ENCODE results near the gene WDR91. TPM values are rescaled to one million over a fixed set of nuclear protein-coding genes. Genes with fewer than 3 reads are reported as not detected.

Gene WDR91
- total RNA-seq, 1 donor from 2014 or later, result 5.4 TPM

DNA sequence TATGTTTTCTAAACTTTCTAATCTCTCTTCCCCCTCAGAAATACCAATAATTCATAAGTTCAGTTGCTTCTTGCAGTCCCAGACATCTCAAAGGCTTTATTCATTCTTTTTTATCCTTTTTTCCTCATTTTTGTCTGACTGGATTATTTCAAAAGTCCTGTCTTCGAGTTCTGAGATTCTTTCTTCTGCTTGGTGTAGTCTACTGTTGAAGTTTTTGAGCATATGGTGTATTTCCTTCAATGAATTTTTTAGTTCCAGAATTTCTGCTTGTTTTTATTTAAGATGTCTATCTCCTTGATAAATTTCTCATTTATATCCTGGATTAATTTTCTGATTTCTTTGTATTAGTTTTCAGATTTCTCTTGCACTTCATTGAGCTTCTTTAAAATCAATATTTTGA is 55.0 kb downstream of the WDR91 start:
- Histone ChIP-seq H3K9me3 (replicated peaks) (peaks cover 39% of the 10 kb centered on the region), H3K27me3 (ENCODE audit: low read depth) (no peaks in the 10 kb centered on the region), H3K4me1 (peaks cover 67% of the 10 kb centered on the region), H3K36me3 (peaks cover 47% of the 10 kb centered on the region), H3K27ac (replicated peaks) (no peak overlapping the region), H3K4me3 (no peak overlapping the region)
- intact Hi-C loops (cut with micrococcal nuclease), result no loop called here
- TF ChIP-seq CTCF (IDR thresholded peaks at IDR 0.05; ENCODE audit: borderline replicate concordance), result no peak
- DNase-seq, result no peak

- H3K27ac ChIP-seq (replicated peaks), result no peak overlapping the region
- TF ChIP-seq CTCF (IDR thresholded peaks at IDR 0.05; ENCODE audit: borderline replicate concordance), result no peak
- peaks cover 39% of the 10 kb centered on the region for H3K9me3 ChIP-seq (replicated peaks)
- H3K4me1 ChIP-seq, result peaks cover 67% of the 10 kb centered on the region
- H3K36me3 ChIP-seq, result peaks cover 47% of the 10 kb centered on the region
- H3K27me3 ChIP-seq (ENCODE audit: low read depth), result no peaks in the 10 kb centered on the region
- DNase-seq, result no peak
- intact Hi-C loops (cut with micrococcal nuclease), result no loop called here
- H3K4me3 ChIP-seq, result no peak overlapping the region
Measured at GRCh38 chr7:135154734-135155133, 56.6 kb downstream of the WDR91 start.

- H3K36me3 ChIP-seq, result peaks cover 43% of the 10 kb centered on the region
- peaks cover 64% of the 10 kb centered on the region for H3K4me1 ChIP-seq
- H3K4me3 ChIP-seq, result no peak overlapping the region
- peaks cover 39% of the 10 kb centered on the region for H3K9me3 ChIP-seq (replicated peaks)
- no peak for DNase-seq
- TF ChIP-seq CTCF (IDR thresholded peaks at IDR 0.05; ENCODE audit: borderline replicate concordance), result no peak
- no peaks in the 10 kb centered on the region for H3K27me3 ChIP-seq (ENCODE audit: low read depth)
- peak overlapping the region; percentile 98 for H3K27ac ChIP-seq (replicated peaks)
- intact Hi-C loops (cut with micrococcal nuclease), result no loop called here
Measured at GRCh38 chr7:135152442-135152841, 58.9 kb downstream of the WDR91 start.

DNA sequence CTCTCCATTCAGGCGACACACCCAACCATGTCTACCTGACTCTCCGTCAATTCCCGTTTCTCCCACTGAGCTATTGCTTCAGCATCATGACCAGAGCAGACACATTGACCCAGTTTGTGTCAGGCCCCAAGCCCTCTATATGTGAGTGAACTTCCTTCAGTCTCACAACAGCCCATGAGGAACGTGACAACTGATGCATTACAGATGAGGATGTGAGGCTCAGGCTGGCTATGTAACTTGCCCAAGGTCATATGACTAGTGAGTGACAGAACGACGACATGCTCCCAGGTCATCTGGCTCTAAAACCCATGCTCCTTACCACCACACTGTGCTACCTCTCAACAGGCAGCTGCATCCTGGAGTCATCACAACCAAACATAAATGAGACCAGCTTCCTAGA is 59.8 kb downstream of the WDR91 start:
- no peak for TF ChIP-seq CTCF (IDR thresholded peaks at IDR 0.05; ENCODE audit: borderline replicate concordance)
- H3K9me3 ChIP-seq (replicated peaks), result peaks cover 32% of the 10 kb centered on the region
- H3K27ac ChIP-seq (replicated peaks), result peak overlapping the region; percentile 98
- H3K4me1 ChIP-seq, result peaks cover 66% of the 10 kb centered on the region
- DNase-seq, result no peak
- peak overlapping the region; percentile 74 for H3K4me3 ChIP-seq
- H3K27me3 ChIP-seq (ENCODE audit: low read depth), result no peaks in the 10 kb centered on the region
- intact Hi-C loops (cut with micrococcal nuclease), result no loop called here
- peaks cover 36% of the 10 kb centered on the region for H3K36me3 ChIP-seq

DNA sequence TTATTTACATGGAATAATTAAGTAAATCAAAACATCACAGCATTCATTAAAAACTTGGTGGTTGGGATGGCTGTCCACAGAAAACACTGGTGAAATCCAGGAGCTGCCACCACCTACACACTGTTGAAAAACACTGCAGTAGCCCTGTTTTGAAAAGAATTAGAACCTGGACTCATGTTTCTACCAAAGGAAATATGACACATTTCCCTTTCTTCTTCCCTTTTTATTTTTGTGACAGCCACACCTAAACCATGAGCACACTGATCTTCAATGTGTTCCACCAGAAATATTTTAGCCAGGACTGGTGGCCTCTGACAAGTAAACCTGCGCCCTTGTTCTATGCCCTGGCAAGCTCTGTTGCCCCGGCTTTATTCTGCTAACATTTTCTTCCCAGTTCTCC is 60.2 kb downstream of the WDR91 start:
- H3K27me3 ChIP-seq (ENCODE audit: low read depth), result no peaks in the 10 kb centered on the region
- H3K9me3 ChIP-seq (replicated peaks), result peaks cover 28% of the 10 kb centered on the region
- peaks cover 70% of the 10 kb centered on the region for H3K4me1 ChIP-seq
- intact Hi-C loops (cut with micrococcal nuclease), result no loop called here
- no peak for DNase-seq
- no peak for TF ChIP-seq CTCF (IDR thresholded peaks at IDR 0.05; ENCODE audit: borderline replicate concordance)
- H3K36me3 ChIP-seq, result peaks cover 33% of the 10 kb centered on the region
- peak overlapping the region; percentile 74 for H3K4me3 ChIP-seq
- H3K27ac ChIP-seq (replicated peaks), result peak overlapping the region; percentile 98
